K562 (cell line): Measurements from ENCODE around the gene SPNS2. TPM values are rescaled to one million over a fixed set of nuclear protein-coding genes. Genes with fewer than 3 reads are reported as not detected.

ENCODE experiments used
- ATAC-seq: fragments of 200-7000 bp; cut with Tn5 transposase; 3 replicates; pipeline ENCODE4 v1.9.1; 2020; ENCODE audit warnings: moderate library complexity
- BruUV-seq: library from RNA; stranded (reverse); fragments of 400-500 nt; replicated peaks from 2 replicates; lab custom pipeline; 2021; lab: Mats Ljungman, UMichigan
- CTCF ChIA-PET: fragments of 300-600 bp; formaldehyde crosslinking; extraction: SDS; loops from one replicate; lab custom pipeline; 2021; ENCODE audit warnings: low intra/inter-chr PET ratio; lab: Yijun Ruan, JAX
- POLR2A ChIA-PET: fragments of 300-600, 350-650 bp; sonication (Branson Sonifier 250); formaldehyde crosslinking; extraction: SDS; loops from one replicate; lab custom pipeline; 2021; ENCODE audit warnings: antibody characterized with exemption, inconsistent platforms; lab: Yijun Ruan, JAX
- DNase-seq, 4 experiments: peaks; one replicate each; pipeline versions ENCODE4 v3.0.0 to v3.0.0-alpha.2; 2011 to 2018; ENCODE audit warnings: low spot score in 3 of 4, mixed read lengths in 3 of 4; ENCODE audit errors: extremely low read depth in 1 of 4
- FAIRE-seq: peaks from 2 replicates; lab custom pipeline; 2011; peaks lifted over from hg19 to GRCh38; lab: Jason Lieb, UNC
- H2AFZ ChIP-seq: 2 replicates; pipeline ENCODE4 v1.6.0; 2011; ENCODE audit warnings: low read depth, low read length, control low read depth, inconsistent platforms
- H3K27ac ChIP-seq: fragments of 200-600 bp; 3 replicates; pipeline ENCODE4 v1.8.0; 2011; ENCODE audit warnings: low read depth, mild to moderate bottlenecking, control low read depth, inconsistent platforms, low read length, moderate library complexity, mixed read lengths; ENCODE audit errors: extremely low read depth
- H3K27me3 ChIP-seq, 2 experiments: fragments of 300-600 bp in 1 of 2; 2 replicates in 1 of 2; 3 replicates in 1 of 2; pipeline versions ENCODE4 v1.6.0 to v1.8.0; 2011; ENCODE audit warnings: inconsistent platforms in 2 of 2, low read length in 2 of 2, mild to moderate bottlenecking in 1 of 2, mixed read lengths in 1 of 2, moderate library complexity in 1 of 2; ENCODE audit not compliant: control insufficient read depth in 2 of 2, insufficient read depth in 2 of 2
- H3K36me3 ChIP-seq: fragments of 300-600 bp; 3 replicates; pipeline ENCODE4 v1.8.0; 2011; ENCODE audit warnings: mild to moderate bottlenecking, low read length, inconsistent platforms; ENCODE audit not compliant: control insufficient read depth, insufficient read depth
- H3K4me1 ChIP-seq, 2 experiments: fragments of 200-600 bp in 1 of 2; replicated peaks in 1 of 2; 2 replicates in 1 of 2; 3 replicates in 1 of 2; pipeline versions ENCODE4 v1.5.1 to v1.8.0; 2011; ENCODE audit warnings: inconsistent platforms in 2 of 2, low read length in 2 of 2, mild to moderate bottlenecking in 1 of 2, mixed read lengths in 1 of 2, moderate library complexity in 1 of 2; ENCODE audit not compliant: control insufficient read depth in 2 of 2, insufficient read depth in 2 of 2
- H3K4me2 ChIP-seq: 2 replicates; pipeline ENCODE4 v1.6.1; 2011; ENCODE audit warnings: low read length, control low read depth, inconsistent platforms, mixed read lengths; ENCODE audit not compliant: insufficient read depth
- H3K4me3 ChIP-seq: fragments of 200-600 bp; sonication (generic), shearing (Covaris generic); 2 replicates; pipeline ENCODE4 v1.5.1; 2016; ENCODE audit warnings: control low read depth, inconsistent platforms
- H3K79me2 ChIP-seq: fragments of 200-600 bp; 3 replicates; pipeline ENCODE4 v1.8.0; 2011; ENCODE audit warnings: low read length, inconsistent platforms; ENCODE audit not compliant: control insufficient read depth, insufficient read depth
- H3K9ac ChIP-seq, 2 experiments: 2 replicates each; pipeline versions ENCODE4 v1.6.0 to v1.6.1; 2011; ENCODE audit warnings: low read depth in 2 of 2, low read length in 2 of 2, control low read depth in 1 of 2, inconsistent platforms in 1 of 2, mild to moderate bottlenecking in 1 of 2, mixed read lengths in 1 of 2; ENCODE audit not compliant: insufficient read depth in 1 of 2
- H3K9me1 ChIP-seq: one replicate; pipeline ENCODE4 v1.6.0; 2011; ENCODE audit warnings: inconsistent platforms, mild to moderate bottlenecking, low read length, moderate library complexity; ENCODE audit not compliant: control insufficient read depth, insufficient read depth
- H3K9me3 ChIP-seq: replicated peaks from 2 replicates; pipeline ENCODE4 v1.5.1; 2011; ENCODE audit warnings: low read depth, low read length, inconsistent platforms; ENCODE audit not compliant: control insufficient read depth, insufficient read depth
- H4K20me1 ChIP-seq: replicated peaks from 2 replicates; pipeline ENCODE4 v1.6.1; 2011; ENCODE audit warnings: low read length, inconsistent platforms, mixed read lengths; ENCODE audit not compliant: control insufficient read depth, insufficient read depth
- BHLHE40 ChIP-seq: IDR thresholded peaks from 2 replicates; pipeline ENCODE4 v1.6.1; 2011; ENCODE audit warnings: low read length, improper control_type of control experiment
- CCAR2 ChIP-seq: fragments of 200-400 bp; formaldehyde crosslinking; IDR thresholded peaks from 2 replicates; pipeline ENCODE4 v1.6.1; 2017; ENCODE audit warnings: mild to moderate bottlenecking, low read depth, low read length
- DNMT1 ChIP-seq: fragments of 450-650 bp; IDR thresholded peaks from 2 replicates; pipeline ENCODE4 v1.6.1; 2016; ENCODE audit warnings: antibody characterized with exemption, mild to moderate bottlenecking
- ETV6 ChIP-seq, 3 experiments: fragments of 150-350 bp in 1 of 3; sonication (generic) in 1 of 3; formaldehyde crosslinking in 1 of 3; IDR thresholded peaks; 2 replicates each; pipeline versions ENCODE4 v1.6.1 to v1.8.0; 2014 to 2022; ENCODE audit warnings: borderline replicate concordance in 2 of 3, low read depth in 2 of 3, antibody characterized with exemption in 1 of 3, low read length in 1 of 3, mild to moderate bottlenecking in 1 of 3, missing genetic modification reagents in 1 of 3
- HMGN3 ChIP-seq: IDR thresholded peaks from 2 replicates; pipeline ENCODE4 v1.6.1; 2011; ENCODE audit warnings: borderline replicate concordance, low read depth, mild to moderate bottlenecking, mixed read lengths, low read length; ENCODE audit not compliant: insufficient read length; ENCODE audit errors: extremely low read depth
- HNRNPK ChIP-seq: fragments of 200-400 bp; formaldehyde crosslinking; IDR thresholded peaks from one replicate; pipeline ENCODE4 v1.6.1; 2018; ENCODE audit warnings: mild to moderate bottlenecking, low read depth, low read length; ENCODE audit not compliant: poor library complexity, severe bottlenecking
- MEF2A ChIP-seq: IDR thresholded peaks from 2 replicates; pipeline ENCODE4 v1.6.1; 2011; ENCODE audit warnings: low read depth, mild to moderate bottlenecking, low read length, moderate library complexity; ENCODE audit not compliant: control insufficient read depth
- NBN ChIP-seq: fragments of 450-650 bp; IDR thresholded peaks from 2 replicates; pipeline ENCODE4 v1.6.1; 2016; ENCODE audit warnings: low read depth, mild to moderate bottlenecking
- NR2C1 ChIP-seq, 2 experiments: fragments of 450-650 bp; IDR thresholded peaks; 2 replicates each; pipeline ENCODE4 v1.6.1; 2017; ENCODE audit warnings: mild to moderate bottlenecking in 2 of 2, antibody characterized with exemption in 1 of 2, inconsistent platforms in 1 of 2, missing compliant biosample characterization in 1 of 2, missing genetic modification characterization in 1 of 2
- RBM39 ChIP-seq: fragments of 200-400 bp; formaldehyde crosslinking; optimal IDR thresholded peaks from 2 replicates; pipeline ENCODE3; 2018; ENCODE audit warnings: low read depth, low read length
- RFX1 ChIP-seq: fragments of 450-650 bp; IDR thresholded peaks from 2 replicates; pipeline ENCODE4 v1.6.1; 2016; ENCODE audit warnings: mild to moderate bottlenecking, moderate library complexity
- ZNF57 ChIP-seq: fragments of 450-650 bp; formaldehyde crosslinking; IDR thresholded peaks from 2 replicates; pipeline ENCODE4 v1.4.0; 2020; ENCODE audit warnings: mild to moderate bottlenecking, moderate library complexity
- WGBS: fragments of 100-300 bp; shearing (Covaris generic); methylation state at CpG from one replicate; pipeline ENCODE4 v1.1.6; 2016; ENCODE audit warnings: low coverage, mixed read lengths; ENCODE audit not compliant: insufficient coverage; ENCODE audit errors: missing lambda C conversion rate; 5-methylcytosine and 5-hydroxymethylcytosine counted together
- in situ Hi-C: fragments of 300-500 bp; cut with MboI; formaldehyde crosslinking; loops from 4 replicates; pipeline ENCODE4 v1.15.0; 2018; ENCODE audit warnings: inconsistent platforms, mixed read lengths
- intact Hi-C: fragments of 100-400 bp; cut with micrococcal nuclease; formaldehyde crosslinking; loops from 2 replicates; pipeline ENCODE4 v1.14.2; 2022
- polyA plus RNA-seq, 8 experiments: library from polyadenylated mRNA; depleted of rRNA in 4 of 8; stranded (reverse) in 5 of 8; unstranded in 3 of 8; fragments of >200 nt; fragmentation: Nextera tagmentation in 2 of 8; fragmentation: Illumina TruSeq in 1 of 8; extraction: Ambion mirVana in 2 of 8; extraction: Trizol in 1 of 8; gene quantifications; 2 replicates each; pipeline versions ENCODE4 v1.2.1 to v1.2.3, GENCODE V29; 2011 to 2014; ENCODE audit warnings: inconsistent platforms in 1 of 8, missing spikeins in 1 of 8
- total RNA-seq, 7 experiments: library from RNA; depleted of rRNA in 6 of 7; stranded (reverse); fragments of >200 nt in 6 of 7; fragmentation: Illumina TruSeq in 2 of 7; extraction: Trizol in 2 of 7; gene quantifications; 2 replicates each; pipeline versions ENCODE4 v1.2.1 to v1.2.3, GENCODE V29; 2011 to 2021; ENCODE audit warnings: low replicate concordance in 1 of 7
- TF ChIP-seq, protein P1 (sequence below): sonication (generic); formaldehyde crosslinking; IDR thresholded peaks from 2 replicates; pipeline ENCODE4 v1.8.0; 2022; ENCODE audit warnings: missing genetic modification reagents, mild to moderate bottlenecking, moderate library complexity, borderline replicate concordance
- TF ChIP-seq, protein P2 (sequence below): sonication (generic); formaldehyde crosslinking; IDR thresholded peaks from 2 replicates; pipeline ENCODE4 v1.9.0; 2022; ENCODE audit warnings: mild to moderate bottlenecking, missing genetic modification reagents
- TF ChIP-seq, protein P3 (sequence below), 3 experiments: IDR thresholded peaks in 2 of 3; conservative IDR thresholded peaks in 1 of 3; 2 replicates each; pipeline ENCODE4 v1.5.1; 2011 to 2012; ENCODE audit warnings: low read length in 3 of 3, mild to moderate bottlenecking in 3 of 3, control low read depth in 2 of 3, improper control_type of control experiment in 1 of 3, inconsistent platforms in 1 of 3, low read depth in 1 of 3, mixed read lengths in 1 of 3, moderate library complexity in 1 of 3; ENCODE audit not compliant: insufficient read depth in 2 of 3

The SPNS2 gene
- total and polyA plus RNA-seq, 9 of the 15 experiments (the other 6 are each of a cell fraction or from before 2014, with no cell fraction given), result 0.06 TPM; not detected in 8

DNA sequence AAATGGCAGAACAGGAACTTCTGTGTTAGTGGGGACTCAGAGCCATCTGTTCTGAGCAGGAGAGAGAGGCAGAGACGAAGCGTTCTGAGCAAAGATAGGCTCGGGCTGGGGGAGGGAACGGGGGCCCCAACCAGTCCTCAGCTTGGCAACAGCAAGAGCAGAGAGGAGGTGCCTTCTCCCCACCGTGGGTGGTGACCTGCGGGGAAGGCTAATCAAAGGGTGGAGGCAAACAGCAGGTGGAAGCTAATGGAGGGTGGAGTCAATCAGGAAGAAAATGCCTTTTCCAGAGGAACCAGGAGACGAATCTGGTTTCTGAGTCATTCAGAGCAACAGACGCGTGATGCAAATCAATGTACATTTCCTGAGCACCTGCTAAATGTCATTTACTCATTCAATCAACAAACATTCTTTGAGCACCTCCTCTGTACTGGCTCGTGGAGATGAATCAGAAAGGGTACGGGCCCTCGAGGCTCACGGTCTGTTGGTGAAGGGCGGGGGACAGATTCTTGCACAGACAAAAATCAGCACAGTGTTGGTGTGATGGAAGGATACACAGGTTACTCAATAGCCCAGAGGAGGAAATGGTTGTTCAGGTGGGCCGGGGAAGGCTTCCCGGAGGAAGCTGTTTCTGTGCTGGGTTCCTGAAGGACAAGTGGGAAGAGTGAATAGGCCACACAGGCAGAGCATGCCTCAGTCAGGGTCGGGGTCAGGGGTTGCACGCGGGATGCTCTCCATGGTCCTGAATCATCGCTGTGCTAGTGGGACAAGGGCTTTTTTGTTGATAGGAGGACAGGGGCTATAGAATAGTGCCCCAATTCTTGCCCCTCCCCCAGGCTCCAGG, 5.7 kb upstream of the SPNS2 start:
- no peak overlapping the region for H2AFZ ChIP-seq
- in situ Hi-C loops (no loop called here), intact Hi-C loops (no loop called here)
- H3K27me3 ChIP-seq, result peaks cover 2 to 60% of the 10 kb centered on the region in 2 experiments
- peak; percentile 83 for ATAC-seq
- H3K36me3 ChIP-seq, result no peaks in the 10 kb centered on the region
- 13% methylated on average over 18 of the region's 20 CpGs for WGBS
- FAIRE-seq, result no peak
- no peak overlapping the region for H3K9ac ChIP-seq
- H3K4me3 ChIP-seq, result no peak overlapping the region
- peaks cover 0 to under 1% of the 10 kb centered on the region in 2 experiments; a peak in 1 of 5 replicates for H3K4me1 ChIP-seq
- no peaks in the 10 kb centered on the region for H3K79me2 ChIP-seq
- ChIA-PET CTCF (no interaction called here), POLR2A (interaction anchor here (0.6 kb wide), 2 partner anchors 8 to 229 kb away, joined by 3 to 4 read pairs; no protein-coding TSS in a partner anchor)
- H3K27ac ChIP-seq, result no peak overlapping the region
- H4K20me1 ChIP-seq, result peaks cover 9% of the 10 kb centered on the region
- peak; percentile 67 to 73 (median 70) for DNase-seq
- no TSS peak for BruUV-seq
- no peak overlapping the region for H3K4me2 ChIP-seq
- H3K9me1 ChIP-seq, result no peaks in the 10 kb centered on the region
- no peaks in the 10 kb centered on the region for H3K9me3 ChIP-seq
- TF ChIP-seq HNRNPK (no peak), HMGN3 (no peak), NR2C1 (IDR thresholded peaks at IDR 0.05) (peak; percentile 87), NR2C1 (tag; IDR thresholded peaks at IDR 0.05) (peak; percentile 87), RFX1 (no peak), ZNF57 (CRISPR knock-in tag) (no peak), MEF2A (no peak), DNMT1 (no peak), CCAR2 (no peak), ETV6 (IDR thresholded peaks at IDR 0.05; ENCODE audit: borderline replicate concordance in 1 of 2, low read depth in 2 of 2, low read length in 1 of 2) (no peak), ETV6 (CRISPR knock-in tag; IDR thresholded peaks at IDR 0.05; ENCODE audit: borderline replicate concordance) (no peak), RBM39 (no peak), BHLHE40 (peak; percentile 82), NBN (no peak)
- TF ChIP-seq, protein P1, sequence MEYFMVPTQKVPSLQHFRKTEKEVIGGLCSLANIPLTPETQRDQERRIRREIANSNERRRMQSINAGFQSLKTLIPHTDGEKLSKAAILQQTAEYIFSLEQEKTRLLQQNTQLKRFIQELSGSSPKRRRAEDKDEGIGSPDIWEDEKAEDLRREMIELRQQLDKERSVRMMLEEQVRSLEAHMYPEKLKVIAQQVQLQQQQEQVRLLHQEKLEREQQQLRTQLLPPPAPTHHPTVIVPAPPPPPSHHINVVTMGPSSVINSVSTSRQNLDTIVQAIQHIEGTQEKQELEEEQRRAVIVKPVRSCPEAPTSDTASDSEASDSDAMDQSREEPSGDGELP (CRISPR knock-in tag), result peak; percentile 39; the same call in 1 of the 2 replicates
- TF ChIP-seq, protein P2, sequence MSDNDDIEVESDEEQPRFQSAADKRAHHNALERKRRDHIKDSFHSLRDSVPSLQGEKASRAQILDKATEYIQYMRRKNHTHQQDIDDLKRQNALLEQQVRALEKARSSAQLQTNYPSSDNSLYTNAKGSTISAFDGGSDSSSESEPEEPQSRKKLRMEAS (CRISPR knock-in tag), result no peak
- TF ChIP-seq, protein P3, sequence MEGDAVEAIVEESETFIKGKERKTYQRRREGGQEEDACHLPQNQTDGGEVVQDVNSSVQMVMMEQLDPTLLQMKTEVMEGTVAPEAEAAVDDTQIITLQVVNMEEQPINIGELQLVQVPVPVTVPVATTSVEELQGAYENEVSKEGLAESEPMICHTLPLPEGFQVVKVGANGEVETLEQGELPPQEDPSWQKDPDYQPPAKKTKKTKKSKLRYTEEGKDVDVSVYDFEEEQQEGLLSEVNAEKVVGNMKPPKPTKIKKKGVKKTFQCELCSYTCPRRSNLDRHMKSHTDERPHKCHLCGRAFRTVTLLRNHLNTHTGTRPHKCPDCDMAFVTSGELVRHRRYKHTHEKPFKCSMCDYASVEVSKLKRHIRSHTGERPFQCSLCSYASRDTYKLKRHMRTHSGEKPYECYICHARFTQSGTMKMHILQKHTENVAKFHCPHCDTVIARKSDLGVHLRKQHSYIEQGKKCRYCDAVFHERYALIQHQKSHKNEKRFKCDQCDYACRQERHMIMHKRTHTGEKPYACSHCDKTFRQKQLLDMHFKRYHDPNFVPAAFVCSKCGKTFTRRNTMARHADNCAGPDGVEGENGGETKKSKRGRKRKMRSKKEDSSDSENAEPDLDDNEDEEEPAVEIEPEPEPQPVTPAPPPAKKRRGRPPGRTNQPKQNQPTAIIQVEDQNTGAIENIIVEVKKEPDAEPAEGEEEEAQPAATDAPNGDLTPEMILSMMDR (IDR thresholded peaks at IDR 0.05 in 2 of 3, conservative IDR thresholded peaks at IDR 0.05 in 1 of 3; ENCODE audit: insufficient read depth in 2 of 3, low read depth in 1 of 3, low read length in 3 of 3), result no peak
